Loucy (cell line): ENCODE results near the gene ISX.

Source experiments
- H2AFZ ChIP-seq: fragments of 200-600 bp; sonication (generic); 2 replicates; pipeline ENCODE4 v1.6.0; 2016; ENCODE audit warnings: antibody characterized with exemption, mild to moderate bottlenecking, low read length, moderate library complexity
- H3F3A ChIP-seq: fragments of 200-600 bp; 2 replicates; pipeline ENCODE4 v1.6.0; 2016; ENCODE audit warnings: antibody characterized with exemption, low read depth, mild to moderate bottlenecking
- H3K27me3 ChIP-seq: fragments of 200-600 bp; sonication (generic); 2 replicates; pipeline ENCODE4 v1.6.1; 2014; ENCODE audit warnings: low read length, mild to moderate bottlenecking; ENCODE audit not compliant: insufficient read depth, poor library complexity, severe bottlenecking
- H3K36me3 ChIP-seq: fragments of 200-600 bp; sonication (generic); 2 replicates; pipeline ENCODE4 v1.6.1; 2016; ENCODE audit warnings: low read length; ENCODE audit not compliant: insufficient read depth
- H3K4me1 ChIP-seq: fragments of 200-600 bp; sonication (generic); 2 replicates; pipeline ENCODE4 v1.5.1; 2014; ENCODE audit warnings: low read length, mild to moderate bottlenecking; ENCODE audit not compliant: insufficient read depth, poor library complexity, severe bottlenecking
- H3K4me2 ChIP-seq: fragments of 200-600 bp; sonication (generic); 2 replicates; pipeline ENCODE4 v1.6.0; 2014; ENCODE audit warnings: antibody characterized with exemption, low read length, low read depth, mild to moderate bottlenecking; ENCODE audit not compliant: poor library complexity, severe bottlenecking
- H3K4me3 ChIP-seq: fragments of 200-600 bp; sonication (generic); 2 replicates; pipeline ENCODE4 v1.5.1; 2014; ENCODE audit warnings: low read length, mild to moderate bottlenecking, mixed read lengths; ENCODE audit not compliant: poor library complexity, severe bottlenecking
- H3K79me2 ChIP-seq: fragments of 200-600 bp; sonication (generic); 2 replicates; pipeline ENCODE4 v1.6.1; 2014; ENCODE audit warnings: low read length; ENCODE audit not compliant: insufficient read depth
- H3K9ac ChIP-seq: fragments of 200-600 bp; sonication (generic); 2 replicates; pipeline ENCODE4 v1.6.0; 2014; ENCODE audit warnings: mild to moderate bottlenecking, low read depth, low read length, moderate library complexity; ENCODE audit not compliant: poor library complexity, severe bottlenecking
- H3K9me2 ChIP-seq: fragments of 200-600 bp; sonication (generic); replicated peaks from 2 replicates; pipeline ENCODE4 v1.6.1; 2016; ENCODE audit warnings: low read depth, low read length, mixed read lengths
- H3K9me3 ChIP-seq: fragments of 200-600 bp; sonication (generic); 2 replicates; pipeline ENCODE4 v1.6.1; 2014; ENCODE audit warnings: mild to moderate bottlenecking, antibody characterized with exemption, low read length, low read depth; ENCODE audit not compliant: insufficient read depth
- H4K20me1 ChIP-seq: fragments of 200-600 bp; sonication (generic); 2 replicates; pipeline ENCODE4 v1.6.0; 2014; ENCODE audit warnings: antibody characterized with exemption, low read length, mild to moderate bottlenecking; ENCODE audit not compliant: insufficient read depth, poor library complexity, severe bottlenecking
- EZH2phosphoT487 ChIP-seq: fragments of 200-600 bp; IDR thresholded peaks from 2 replicates; pipeline ENCODE4 v1.6.1; 2018; ENCODE audit warnings: antibody characterized with exemption, mild to moderate bottlenecking, moderate library complexity, borderline replicate concordance
- TF ChIP-seq, protein P1 (sequence below): fragments of 200-600 bp; sonication (generic); conservative IDR thresholded peaks from 2 replicates; pipeline ENCODE4 v1.5.1; 2014; ENCODE audit warnings: mild to moderate bottlenecking, antibody characterized with exemption, low read length

ISX gene

DNA sequence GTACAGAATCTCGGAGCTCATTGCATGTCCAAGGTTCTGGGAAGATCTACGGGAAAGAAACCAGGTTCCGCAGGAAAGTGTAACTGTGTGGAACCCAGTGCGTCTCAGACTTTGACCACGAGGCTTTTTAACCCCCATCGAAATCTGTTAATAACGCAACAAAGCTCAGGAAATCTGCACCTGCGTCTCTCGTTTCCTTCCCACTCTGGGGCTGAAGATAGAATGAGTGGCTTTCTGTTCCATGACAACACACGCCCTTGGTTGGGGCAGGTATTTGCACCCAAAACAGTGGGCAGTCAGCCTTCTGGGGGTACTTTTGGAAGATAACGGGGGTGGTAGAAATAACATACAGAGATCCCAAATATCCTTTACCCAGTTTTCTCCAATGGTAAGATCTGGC is 38.5 kb downstream of the ISX start:
- no peaks in the 10 kb centered on the region for H3K4me1 ChIP-seq
- no peaks in the 10 kb centered on the region for H3K27me3 ChIP-seq
- no peaks in the 10 kb centered on the region for H3K36me3 ChIP-seq
- H3K4me3 ChIP-seq = no peak overlapping the region
- H3K79me2 ChIP-seq = no peaks in the 10 kb centered on the region
- TF ChIP-seq, protein P1, sequence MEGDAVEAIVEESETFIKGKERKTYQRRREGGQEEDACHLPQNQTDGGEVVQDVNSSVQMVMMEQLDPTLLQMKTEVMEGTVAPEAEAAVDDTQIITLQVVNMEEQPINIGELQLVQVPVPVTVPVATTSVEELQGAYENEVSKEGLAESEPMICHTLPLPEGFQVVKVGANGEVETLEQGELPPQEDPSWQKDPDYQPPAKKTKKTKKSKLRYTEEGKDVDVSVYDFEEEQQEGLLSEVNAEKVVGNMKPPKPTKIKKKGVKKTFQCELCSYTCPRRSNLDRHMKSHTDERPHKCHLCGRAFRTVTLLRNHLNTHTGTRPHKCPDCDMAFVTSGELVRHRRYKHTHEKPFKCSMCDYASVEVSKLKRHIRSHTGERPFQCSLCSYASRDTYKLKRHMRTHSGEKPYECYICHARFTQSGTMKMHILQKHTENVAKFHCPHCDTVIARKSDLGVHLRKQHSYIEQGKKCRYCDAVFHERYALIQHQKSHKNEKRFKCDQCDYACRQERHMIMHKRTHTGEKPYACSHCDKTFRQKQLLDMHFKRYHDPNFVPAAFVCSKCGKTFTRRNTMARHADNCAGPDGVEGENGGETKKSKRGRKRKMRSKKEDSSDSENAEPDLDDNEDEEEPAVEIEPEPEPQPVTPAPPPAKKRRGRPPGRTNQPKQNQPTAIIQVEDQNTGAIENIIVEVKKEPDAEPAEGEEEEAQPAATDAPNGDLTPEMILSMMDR = no peak
- no peak for TF ChIP-seq EZH2phosphoT487
- peaks cover 12% of the 10 kb centered on the region; the same call in 1 of the 2 replicates for H3K9me3 ChIP-seq
- H2AFZ ChIP-seq = no peak overlapping the region
- no peak overlapping the region for H3K4me2 ChIP-seq
- H3K9me2 ChIP-seq = no peaks in the 10 kb centered on the region
- H3F3A ChIP-seq = no peaks in the 10 kb centered on the region
- no peak overlapping the region for H3K9ac ChIP-seq
- no peaks in the 10 kb centered on the region for H4K20me1 ChIP-seq

- H3K9ac ChIP-seq = no peak overlapping the region
- H3K9me3 ChIP-seq = peaks cover 12% of the 10 kb centered on the region; the same call in 1 of the 2 replicates
- H3K4me3 ChIP-seq = no peak overlapping the region
- H4K20me1 ChIP-seq = no peaks in the 10 kb centered on the region
- no peaks in the 10 kb centered on the region for H3K9me2 ChIP-seq
- H3K79me2 ChIP-seq = no peaks in the 10 kb centered on the region
- H3K4me1 ChIP-seq = no peaks in the 10 kb centered on the region
- H3K4me2 ChIP-seq = no peak overlapping the region
- H2AFZ ChIP-seq = no peak overlapping the region
- no peaks in the 10 kb centered on the region for H3K36me3 ChIP-seq
- TF ChIP-seq, protein P1 = no peak
- no peak for TF ChIP-seq EZH2phosphoT487
- no peaks in the 10 kb centered on the region for H3K27me3 ChIP-seq
- no peaks in the 10 kb centered on the region for H3F3A ChIP-seq
Observed at GRCh38 chr22:35109616-35110015, 43.7 kb downstream of the ISX start.

DNA sequence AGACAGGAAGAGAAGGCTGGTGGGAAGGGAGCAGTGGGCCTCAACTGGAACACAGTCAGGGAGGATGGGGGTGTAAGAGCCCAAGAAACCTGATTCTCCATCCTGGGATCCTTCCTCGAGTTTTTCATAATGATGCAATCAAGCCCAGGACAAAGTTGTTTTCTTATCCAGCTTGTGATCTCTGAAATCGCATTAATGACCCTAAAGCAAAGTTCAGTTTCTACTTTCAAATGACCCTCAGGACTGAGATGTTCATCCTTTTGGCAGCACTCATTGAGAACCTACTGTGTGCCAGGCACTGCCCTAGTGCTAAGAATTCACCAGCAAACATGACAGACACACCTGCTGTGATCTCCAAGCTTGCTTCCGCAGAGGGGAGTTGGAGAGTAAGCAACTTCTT is 45.3 kb downstream of the ISX start:
- no peaks in the 10 kb centered on the region for H4K20me1 ChIP-seq
- TF ChIP-seq, protein P1 = no peak
- TF ChIP-seq EZH2phosphoT487 = no peak
- no peaks in the 10 kb centered on the region for H3K27me3 ChIP-seq
- no peak overlapping the region for H3K4me3 ChIP-seq
- H3K36me3 ChIP-seq = no peaks in the 10 kb centered on the region
- peaks cover 12% of the 10 kb centered on the region; the same call in 1 of the 2 replicates for H3K9me3 ChIP-seq
- H3F3A ChIP-seq = no peaks in the 10 kb centered on the region
- H3K4me1 ChIP-seq = no peaks in the 10 kb centered on the region
- no peaks in the 10 kb centered on the region for H3K79me2 ChIP-seq
- H2AFZ ChIP-seq = no peak overlapping the region
- H3K9me2 ChIP-seq = no peaks in the 10 kb centered on the region
- no peak overlapping the region for H3K9ac ChIP-seq
- H3K4me2 ChIP-seq = no peak overlapping the region
